BLaER1 treated with 17β-estradiol and CSF1 and Interleukin-3, amounts not matched to agents 10 nM and 100 nM (cell line): ENCODE data around the gene ARID4A.
"Not testable (repeated sequence)": the region's sequence is repeated elsewhere in the genome, so short reads cannot be mapped to it uniquely, and the experiment has no call there.

Experiments
- H3K27ac ChIP-seq, 11 experiments: shearing (Covaris generic); formaldehyde crosslinking; 2 replicates each; pipeline ENCODE4 v1.8.1; 2022
- H3K27me3 ChIP-seq, 11 experiments: shearing (Covaris generic); formaldehyde crosslinking; 2 replicates each; pipeline ENCODE4 v1.8.1; 2022
- H3K36me3 ChIP-seq, 11 experiments: shearing (Covaris generic); formaldehyde crosslinking; 2 replicates each; pipeline ENCODE4 v1.8.1; 2022
- H3K4me1 ChIP-seq, 10 experiments: shearing (Covaris generic); formaldehyde crosslinking; 2 replicates each; pipeline ENCODE4 v1.8.1; 2022
- H3K4me2 ChIP-seq, 11 experiments: shearing (Covaris generic); formaldehyde crosslinking; 2 replicates each; pipeline ENCODE4 v1.8.1; 2022
- H3K4me3 ChIP-seq, 10 experiments: shearing (Covaris generic); formaldehyde crosslinking; 2 replicates each; pipeline ENCODE4 v1.8.1; 2022
- H3K9ac ChIP-seq, 11 experiments: shearing (Covaris generic); formaldehyde crosslinking; 2 replicates each; pipeline ENCODE4 v1.8.1; 2022
- H3K9me3 ChIP-seq, 11 experiments: shearing (Covaris generic); formaldehyde crosslinking; replicated peaks in 1 of 11; 2 replicates each; pipeline ENCODE4 v1.8.1; 2022
- H4K20me1 ChIP-seq, 11 experiments: shearing (Covaris generic); formaldehyde crosslinking; 2 replicates each; pipeline ENCODE4 v1.8.1; 2022
- Cebpa-rat ChIP-seq, 11 experiments: shearing (Covaris generic); IDR thresholded peaks; 2 replicates each; pipeline ENCODE4 v1.8.1; 2022

ARID4A gene

GRCh38 chr14:58327019-58327418, 28.7 kb downstream of the ARID4A start:
- Histone ChIP-seq H3K27me3 (no peaks in the 10 kb centered on the region), H3K4me2 (no peak overlapping the region), H3K9ac (no peak overlapping the region), H3K36me3 (peaks cover 71 to 93% (median 81%) of the 10 kb centered on the region in 11 experiments), H3K4me3 (no peak overlapping the region), H3K27ac (no peak overlapping the region), H3K4me1 (peaks cover 9 to 19% (median 17%) of the 10 kb centered on the region in 10 experiments; a peak in 17 of 20 replicates), H4K20me1 (peaks cover 0 to 59% (median 0%) of the 10 kb centered on the region in 11 experiments; a peak in 3 of 22 replicates), H3K9me3 (no peaks in the 10 kb centered on the region)
- TF ChIP-seq Cebpa-rat (IDR thresholded peaks at IDR 0.05) = no peak

- Histone ChIP-seq H3K27ac (peak overlapping the region in 5 of 11 experiments; percentile 19 to 60 (median 44); a peak in 5 of 22 replicates), H4K20me1 (peaks cover 0 to 72% (median 0%) of the 10 kb centered on the region in 11 experiments; a peak in 4 of 22 replicates), H3K4me2 (peak overlapping the region; percentile 29 to 64 (median 52); a peak in 20 of 22 replicates), H3K9ac (no peak overlapping the region; a peak in 2 of 22 replicates), H3K4me3 (no peak overlapping the region), H3K27me3 (no peaks in the 10 kb centered on the region), H3K36me3 (peaks cover 50 to 87% (median 70%) of the 10 kb centered on the region in 11 experiments), H3K9me3 (no peaks in the 10 kb centered on the region), H3K4me1 (peaks cover 9 to 19% (median 17%) of the 10 kb centered on the region in 10 experiments; a peak in 17 of 20 replicates)
- no peak for TF ChIP-seq Cebpa-rat (IDR thresholded peaks at IDR 0.05)
Measured at GRCh38 chr14:58331111-58331510, 32.8 kb downstream of the ARID4A start.

GRCh38 chr14:58332561-58332960, 34.2 kb downstream of the ARID4A start:
- Histone ChIP-seq H3K27ac (no peak overlapping the region), H4K20me1 (peaks cover 0 to 74% (median 0%) of the 10 kb centered on the region in 11 experiments; a peak in 4 of 22 replicates), H3K9me3 (no peaks in the 10 kb centered on the region), H3K4me2 (no peak overlapping the region), H3K36me3 (peaks cover 46 to 86% (median 63%) of the 10 kb centered on the region in 11 experiments), H3K4me3 (no peak overlapping the region), H3K4me1 (peaks cover 9 to 19% (median 17%) of the 10 kb centered on the region in 10 experiments; a peak in 17 of 20 replicates), H3K9ac (no peak overlapping the region), H3K27me3 (no peaks in the 10 kb centered on the region)
- no peak for TF ChIP-seq Cebpa-rat (IDR thresholded peaks at IDR 0.05)

GRCh38 chr14:58339666-58340065, 41.3 kb downstream of the ARID4A start:
- H3K4me2 ChIP-seq, H3K4me1 ChIP-seq, H3K27ac ChIP-seq, H3K9ac ChIP-seq, H3K27me3 ChIP-seq, H3K4me3 ChIP-seq, H3K9me3 ChIP-seq: not testable (repeated sequence)
- peaks cover 62 to 97% (median 88%) of the 10 kb centered on the region in 11 experiments for H3K36me3 ChIP-seq
- H4K20me1 ChIP-seq = peaks cover 0 to 77% (median 0%) of the 10 kb centered on the region in 11 experiments; a peak in 3 of 22 replicates

GRCh38 chr14:58341152-58341748, 42.9 kb downstream of the ARID4A start:
- H3K27ac ChIP-seq = no peak overlapping the region
- H3K36me3 ChIP-seq = peaks cover 65 to 97% (median 88%) of the 10 kb centered on the region in 11 experiments
- no peak for TF ChIP-seq Cebpa-rat (IDR thresholded peaks at IDR 0.05)
- no peaks in the 10 kb centered on the region for H3K9me3 ChIP-seq
- no peak overlapping the region for H3K4me3 ChIP-seq
- no peak overlapping the region for H3K4me2 ChIP-seq
- no peaks in the 10 kb centered on the region; a peak in 1 of 20 replicates for H3K4me1 ChIP-seq
- no peak overlapping the region for H3K9ac ChIP-seq
- peaks cover 0 to 71% (median 0%) of the 10 kb centered on the region in 11 experiments; a peak in 3 of 22 replicates for H4K20me1 ChIP-seq
- no peaks in the 10 kb centered on the region for H3K27me3 ChIP-seq

- H3K27ac ChIP-seq, H3K27me3 ChIP-seq, H3K4me3 ChIP-seq, H3K4me1 ChIP-seq, H3K4me2 ChIP-seq, H3K9ac ChIP-seq, H3K9me3 ChIP-seq: not testable (repeated sequence)
- Histone ChIP-seq H3K36me3 (peaks cover 76 to 100% (median 91%) of the 10 kb centered on the region in 11 experiments), H4K20me1 (peaks cover 0 to 69% (median 0%) of the 10 kb centered on the region in 11 experiments; a peak in 3 of 22 replicates)
Measured at GRCh38 chr14:58343535-58343934, 45.2 kb downstream of the ARID4A start.

- peaks cover 0 to 26% (median 10%) of the 10 kb centered on the region in 10 experiments; a peak in 13 of 20 replicates for H3K4me1 ChIP-seq
- no peak for TF ChIP-seq Cebpa-rat (IDR thresholded peaks at IDR 0.05)
- H3K4me2 ChIP-seq = peak overlapping the region; percentile 19 to 79 (median 38); a peak in 19 of 22 replicates
- H3K9me3 ChIP-seq = no peaks in the 10 kb centered on the region
- peaks cover 65 to 97% (median 90%) of the 10 kb centered on the region in 11 experiments for H3K36me3 ChIP-seq
- peaks cover 0 to 66% (median 0%) of the 10 kb centered on the region in 11 experiments; a peak in 3 of 22 replicates for H4K20me1 ChIP-seq
- no peaks in the 10 kb centered on the region for H3K27me3 ChIP-seq
- peak overlapping the region in 4 of 10 experiments; percentile 9 to 15 (median 10); a peak in 4 of 20 replicates for H3K4me3 ChIP-seq
- 0 out of 22 replicates have a peak overlapping the region, but pooled peaks of 1 of the 11 experiments have one; percentile 3 for H3K9ac ChIP-seq
- peak overlapping the region in 7 of 11 experiments; percentile 1 to 25 (median 19); a peak in 6 of 22 replicates for H3K27ac ChIP-seq
Measured at GRCh38 chr14:58353516-58354299, 55.4 kb downstream of the ARID4A start.

GRCh38 chr14:58354808-58355207, 56.5 kb downstream of the ARID4A start:
- H3K9ac ChIP-seq = no peak overlapping the region
- no peaks in the 10 kb centered on the region for H3K9me3 ChIP-seq
- no peak overlapping the region; a peak in 1 of 22 replicates for H3K27ac ChIP-seq
- H3K4me3 ChIP-seq = no peak overlapping the region
- H4K20me1 ChIP-seq = peaks cover 0 to 65% (median 0%) of the 10 kb centered on the region in 11 experiments; a peak in 3 of 22 replicates
- H3K36me3 ChIP-seq = peaks cover 65 to 97% (median 90%) of the 10 kb centered on the region in 11 experiments
- H3K27me3 ChIP-seq = no peaks in the 10 kb centered on the region
- TF ChIP-seq Cebpa-rat (IDR thresholded peaks at IDR 0.05) = no peak
- peaks cover 0 to 26% (median 10%) of the 10 kb centered on the region in 10 experiments; a peak in 13 of 20 replicates for H3K4me1 ChIP-seq
- no peak overlapping the region for H3K4me2 ChIP-seq

GRCh38 chr14:58356268-58356667, 57.9 kb downstream of the ARID4A start:
- Histone ChIP-seq H3K4me2 (no peak overlapping the region), H3K9me3 (no peaks in the 10 kb centered on the region), H4K20me1 (peaks cover 0 to 64% (median 0%) of the 10 kb centered on the region in 11 experiments; a peak in 3 of 22 replicates), H3K4me1 (peaks cover 0 to 26% (median 10%) of the 10 kb centered on the region in 10 experiments; a peak in 13 of 20 replicates), H3K36me3 (peaks cover 68 to 97% (median 92%) of the 10 kb centered on the region in 11 experiments), H3K27ac (no peak overlapping the region), H3K9ac (no peak overlapping the region), H3K27me3 (no peaks in the 10 kb centered on the region), H3K4me3 (no peak overlapping the region)
- TF ChIP-seq Cebpa-rat (IDR thresholded peaks at IDR 0.05) = no peak

GRCh38 chr14:58362272-58362671, 63.9 kb downstream of the ARID4A start:
- not testable (repeated sequence) for H3K9me3 ChIP-seq
- H3K36me3 ChIP-seq = peaks cover 85 to 100% (median 96%) of the 10 kb centered on the region in 11 experiments

More at GRCh38 chr14:58362272-58362671, 63.9 kb downstream of the ARID4A start:
- H3K27ac ChIP-seq, H3K4me2 ChIP-seq, H3K9ac ChIP-seq, H3K4me1 ChIP-seq, H3K4me3 ChIP-seq, H3K27me3 ChIP-seq: not testable (repeated sequence)
- H4K20me1 ChIP-seq = peaks cover 0 to 51% (median 0%) of the 10 kb centered on the region in 11 experiments; a peak in 6 of 22 replicates
